Hippocampal formation (tissue), 2 donors: Measurements from ENCODE around the gene QRICH2.
"Not testable (repeated sequence)": the region's sequence is repeated elsewhere in the genome, so short reads cannot be mapped to it uniquely, and the experiment has no call there.

ENCODE experiments used
- DNase-seq, 2 donors: peaks; one replicate each; lab custom pipeline; 2025; lab: John Stamatoyannopoulos, UW

Gene QRICH2

GRCh38 chr17:76278268-76278908 is 29.7 kb downstream of the QRICH2 start:
- DNase-seq = no peak

- DNase-seq = no peak
Observed at GRCh38 chr17:76277300-76278267, 30.5 kb downstream of the QRICH2 start.

- no peak for DNase-seq
Observed at GRCh38 chr17:76276461-76277299, 31.4 kb downstream of the QRICH2 start.

- DNase-seq = no peak
Observed at GRCh38 chr17:76276069-76276431, 32.0 kb downstream of the QRICH2 start.

GRCh38 chr17:76275382-76276068 is 32.6 kb downstream of the QRICH2 start:
- no peak for DNase-seq

GRCh38 chr17:76274112-76274956 is 33.7 kb downstream of the QRICH2 start:
- no peak for DNase-seq

GRCh38 chr17:76273445-76274111 is 34.5 kb downstream of the QRICH2 start:
- DNase-seq = no peak

- DNase-seq = no peak
Observed at GRCh38 chr17:76272541-76273444, 35.3 kb downstream of the QRICH2 start.

- DNase-seq = no peak
Observed at GRCh38 chr17:76271669-76272540, 36.2 kb downstream of the QRICH2 start.

- DNase-seq = no peak
Observed at GRCh38 chr17:76270770-76271668, 37.1 kb downstream of the QRICH2 start.

GRCh38 chr17:76270127-76270592 is 37.9 kb downstream of the QRICH2 start:
- no peak for DNase-seq

- DNase-seq = no peak
Observed at GRCh38 chr17:76268991-76269981, 38.8 kb downstream of the QRICH2 start.

GRCh38 chr17:76268015-76268749 is 39.9 kb downstream of the QRICH2 start:
- peak; percentile 59 to 68 for DNase-seq

GRCh38 chr17:76267581-76268001 is 40.5 kb downstream of the QRICH2 start:
- not testable (repeated sequence) for DNase-seq

- no peak for DNase-seq
Observed at GRCh38 chr17:76267051-76267576, 41.0 kb downstream of the QRICH2 start.
